Activated CD4-positive, alpha-beta T cell treated with anti-CD3 and anti-CD28 coated beads, Interleukin-2, amount 10 ng/mL, durations not matched to agents 7 days and 5 days (primary cell): Measurements from ENCODE around the gene IL6. TPM values are rescaled to one million over a fixed set of nuclear protein-coding genes. Genes with fewer than 3 reads are reported as not detected.
"Not testable (repeated sequence)": the region's sequence is repeated elsewhere in the genome, so short reads cannot be mapped to it uniquely, and the experiment has no call there.

ENCODE experiments used
- CTCF ChIA-PET: fragments of 350-600 bp; sonication (Branson Sonifier 250); formaldehyde crosslinking; loops from one replicate; lab custom pipeline; 2021; ENCODE audit warnings: antibody characterized with exemption; lab: Charles Lee
- POLR2A ChIA-PET: fragments of 350-600 bp; sonication (Branson Sonifier 250); formaldehyde crosslinking; loops from one replicate; lab custom pipeline; 2021; ENCODE audit warnings: antibody characterized with exemption; lab: Charles Lee
- DNase-seq: peaks from one replicate; pipeline ENCODE4 v3.0.0-alpha.2; 2020
- H3K27ac Mint-ChIP-seq: one replicate; pipeline ENCODE4 v1.8.0; 2021; ENCODE audit warnings: mild to moderate bottlenecking, moderate library complexity, mixed read lengths
- H3K27me3 Mint-ChIP-seq: one replicate; pipeline ENCODE4 v1.8.0; 2021; ENCODE audit warnings: mixed read lengths
- H3K36me3 Mint-ChIP-seq: one replicate; pipeline ENCODE4 v1.8.0; 2021; ENCODE audit warnings: low read depth, mixed read lengths
- H3K4me1 Mint-ChIP-seq: one replicate; pipeline ENCODE4 v1.8.0; 2021; ENCODE audit warnings: mixed read lengths
- H3K4me3 Mint-ChIP-seq: one replicate; pipeline ENCODE4 v1.8.0; 2021; ENCODE audit warnings: mild to moderate bottlenecking, moderate library complexity, mixed read lengths
- H3K9me3 Mint-ChIP-seq: one replicate; pipeline ENCODE4 v1.8.0; 2021; ENCODE audit warnings: mixed read lengths
- total RNA-seq, 2 experiments: library from RNA; stranded (reverse); gene quantifications; one replicate each; pipeline ENCODE4 v1.2.3, GENCODE V29; 2021

The IL6 gene
- total RNA-seq, 2 experiments from 2014 or later: 0.67 to 0.92 TPM

DNA sequence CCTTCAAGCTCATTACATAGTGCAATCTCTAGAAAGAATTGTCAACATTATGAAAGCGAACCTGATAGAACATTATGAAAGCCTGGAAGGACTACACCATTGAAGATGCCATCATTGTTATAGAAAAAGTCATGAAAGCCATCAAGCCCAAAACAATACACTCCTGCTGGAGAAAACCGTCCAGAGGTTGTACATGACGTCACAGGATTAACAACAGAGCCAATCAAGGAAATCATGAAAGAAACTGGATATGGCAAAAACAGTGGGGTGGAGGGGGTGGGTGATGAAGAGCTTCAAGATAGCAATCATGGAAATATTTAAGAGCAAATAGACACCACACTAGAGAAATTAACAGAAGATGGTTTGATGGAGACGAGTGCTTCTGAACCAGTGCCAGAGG is 50.0 kb downstream of the IL6 start:
- POLR2A ChIA-PET: no interaction called here
- Mint-ChIP-seq H3K4me3 (no peak overlapping the region), H3K27me3 (peaks cover 33% of the 10 kb centered on the region), H3K9me3 (no peaks in the 10 kb centered on the region), H3K36me3 (no peaks in the 10 kb centered on the region), H3K4me1 (no peaks in the 10 kb centered on the region), H3K27ac (no peak overlapping the region)
- CTCF ChIA-PET: interaction anchor here (0.6 to 1.4 kb wide), 2 partner anchors 10 to 131 kb away, joined by 3 to 4 read pairs; no protein-coding TSS in a partner anchor
- DNase-seq: no peak

DNA sequence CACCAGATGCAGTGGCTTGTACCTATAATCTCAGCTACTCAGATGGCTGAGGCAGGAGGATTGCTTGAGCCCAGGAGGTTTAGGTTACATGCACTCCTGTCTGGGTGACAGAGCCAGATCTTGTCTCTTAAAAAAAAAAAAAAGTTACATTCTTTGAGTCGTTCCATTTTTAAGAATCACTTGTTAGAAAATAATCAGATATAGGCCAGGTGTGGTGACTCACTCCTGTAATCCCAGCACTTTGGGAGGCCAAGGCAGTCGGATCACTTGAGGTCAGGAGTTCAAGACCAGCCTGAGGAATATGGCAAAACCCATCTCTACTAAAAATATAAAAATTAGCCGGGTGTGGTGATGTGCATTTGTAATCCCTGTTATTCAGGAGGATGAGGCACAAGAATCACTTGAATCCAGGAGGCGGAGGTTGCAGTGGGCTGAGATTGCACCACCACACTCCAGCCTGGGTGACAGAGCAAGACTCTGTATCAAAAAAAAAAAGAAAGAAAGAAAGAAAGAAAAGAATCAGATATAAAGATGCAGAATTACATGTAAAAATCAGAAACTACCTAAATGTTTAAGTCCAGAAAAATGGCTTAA is 52.8 kb downstream of the IL6 start:
- H3K9me3 Mint-ChIP-seq, H3K4me3 Mint-ChIP-seq, POLR2A ChIA-PET, H3K27ac Mint-ChIP-seq, H3K36me3 Mint-ChIP-seq, DNase-seq, CTCF ChIA-PET, H3K4me1 Mint-ChIP-seq: not testable (repeated sequence)
- peaks cover 25% of the 10 kb centered on the region for H3K27me3 Mint-ChIP-seq

DNA sequence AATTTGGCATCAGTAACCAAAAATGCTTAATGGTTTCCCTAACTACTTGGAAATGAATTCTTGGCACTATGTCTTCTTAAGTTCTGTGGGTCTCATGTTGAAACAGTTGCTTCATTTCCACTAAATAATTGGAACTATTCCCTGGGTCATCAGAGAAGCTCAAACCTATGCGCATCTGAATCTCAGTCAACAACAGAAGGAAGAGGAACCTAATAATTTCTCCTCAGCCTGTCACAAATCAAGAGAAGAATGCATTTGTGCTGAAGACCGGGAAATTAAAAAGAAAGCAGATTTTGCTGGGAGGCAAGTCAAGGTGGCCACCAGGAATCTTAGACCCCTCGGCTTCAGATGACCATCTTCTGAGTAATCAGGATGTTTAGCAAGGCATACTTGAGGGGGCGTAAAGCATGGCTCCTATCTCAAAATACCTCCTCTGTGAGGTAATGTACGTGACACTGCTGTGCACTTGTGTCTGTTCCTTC is 54.3 kb downstream of the IL6 start:
- H3K27ac Mint-ChIP-seq: no peak overlapping the region
- no peak overlapping the region for H3K4me3 Mint-ChIP-seq
- ChIA-PET POLR2A (no interaction called here), CTCF (interaction anchor here (1.1 to 2.3 kb wide), 2 partner anchors 11 to 222 kb away, joined by 3 to 10 read pairs; no protein-coding TSS in a partner anchor)
- H3K9me3 Mint-ChIP-seq: no peaks in the 10 kb centered on the region
- no peak for DNase-seq
- H3K36me3 Mint-ChIP-seq: no peaks in the 10 kb centered on the region
- peaks cover 22% of the 10 kb centered on the region for H3K27me3 Mint-ChIP-seq
- H3K4me1 Mint-ChIP-seq: no peaks in the 10 kb centered on the region

Other genes with a start within 250 kb of the IL6 start
- gene STEAP1B, start 227.0 kb upstream of the IL6 start, total RNA-seq: under 1 TPM; 0.17 to 0.19 TPM
- gene TOMM7, start 95.6 kb downstream of the IL6 start, total RNA-seq: 100 to 1,000 TPM; 188 to 288 TPM